Neural progenitor cell (in vitro differentiated cells): ENCODE results near the gene AP1B1. TPM values are rescaled to one million over a fixed set of nuclear protein-coding genes. Genes with fewer than 3 reads are reported as not detected.

Experiments used
- DNase-seq: peaks from one replicate; pipeline ENCODE4 v3.0.0-alpha.2; 2016; ENCODE audit warnings: low spot score
- H2AFZ ChIP-seq: fragments of 200-600 bp; sonication (generic); replicated peaks from 2 replicates; pipeline ENCODE4 v1.6.1; 2016; ENCODE audit warnings: antibody characterized with exemption
- H3F3A ChIP-seq: fragments of 200-600 bp; sonication (generic); 2 replicates; pipeline ENCODE4 v1.6.1; 2016; ENCODE audit warnings: antibody characterized with exemption, low read depth
- H3K27ac ChIP-seq: fragments of 200-600 bp; sonication (generic); 2 replicates; pipeline ENCODE4 v1.5.1; 2016; ENCODE audit warnings: mild to moderate bottlenecking
- H3K27me3 ChIP-seq: fragments of 200-600 bp; sonication (generic); 2 replicates; pipeline ENCODE4 v1.6.1; 2016; ENCODE audit warnings: mild to moderate bottlenecking, moderate library complexity
- H3K36me3 ChIP-seq: fragments of 200-600 bp; sonication (generic); 2 replicates; pipeline ENCODE4 v1.5.1; 2016
- H3K4me1 ChIP-seq: fragments of 200-600 bp; sonication (generic); 2 replicates; pipeline ENCODE4 v1.6.1; 2016; ENCODE audit warnings: mixed run types
- H3K4me2 ChIP-seq: fragments of 200-600 bp; sonication (generic); 2 replicates; pipeline ENCODE4 v1.6.1; 2016
- H3K4me3 ChIP-seq: fragments of 200-600 bp; sonication (generic); 2 replicates; pipeline ENCODE4 v1.5.1; 2016
- H3K79me2 ChIP-seq: fragments of 200-600 bp; sonication (generic); 2 replicates; pipeline ENCODE4 v1.6.1; 2016; ENCODE audit warnings: low read depth
- H3K9ac ChIP-seq: fragments of 200-600 bp; sonication (generic); 2 replicates; pipeline ENCODE4 v1.6.1; 2016
- H3K9me3 ChIP-seq: fragments of 200-600 bp; sonication (generic); 2 replicates; pipeline ENCODE4 v1.5.1; 2016; ENCODE audit warnings: low read depth
- H4K20me1 ChIP-seq: fragments of 200-600 bp; sonication (generic); 2 replicates; pipeline ENCODE4 v1.6.1; 2016; ENCODE audit warnings: low read depth
- H3K27ac Mint-ChIP-seq: 3 replicates; pipeline ENCODE4 v1.8.0; 2021; ENCODE audit warnings: mixed read lengths
- H3K27me3 Mint-ChIP-seq: 2 replicates; pipeline ENCODE4 v1.8.0; 2022; ENCODE audit warnings: low read depth, mild to moderate bottlenecking, inconsistent platforms, moderate library complexity, mixed read lengths; ENCODE audit not compliant: insufficient read depth
- H3K36me3 Mint-ChIP-seq: 3 replicates; pipeline ENCODE4 v1.8.0; 2021; ENCODE audit warnings: mixed read lengths
- H3K4me1 Mint-ChIP-seq: 3 replicates; pipeline ENCODE4 v1.8.0; 2021; ENCODE audit warnings: mixed read lengths
- H3K4me3 Mint-ChIP-seq: 3 replicates; pipeline ENCODE4 v1.8.0; 2021; ENCODE audit warnings: mild to moderate bottlenecking, moderate library complexity, mixed read lengths
- H3K9me3 Mint-ChIP-seq: 3 replicates; pipeline ENCODE4 v1.8.0; 2020; ENCODE audit warnings: mixed read lengths
- CTCF ChIP-seq: fragments of 200-600 bp; sonication (generic); IDR thresholded peaks from 2 replicates; pipeline ENCODE4 v1.5.1; 2017; ENCODE audit warnings: antibody characterized with exemption, mild to moderate bottlenecking
- EZH2 ChIP-seq: fragments of 200-600 bp; sonication (generic); IDR thresholded peaks from 2 replicates; pipeline ENCODE4 v1.6.1; 2017; ENCODE audit warnings: antibody characterized with exemption, mild to moderate bottlenecking, moderate library complexity
- EZH2phosphoT487 ChIP-seq: fragments of 200-600 bp; sonication (generic); IDR thresholded peaks from 2 replicates; pipeline ENCODE4 v1.6.1; 2017; ENCODE audit warnings: antibody characterized with exemption
- total RNA-seq: library from RNA; depleted of rRNA; stranded (reverse); fragments of >200 nt; gene quantifications from 2 replicates; pipeline ENCODE4 v1.2.3, GENCODE V29; 2015; ENCODE audit warnings: low replicate concordance

The AP1B1 gene
- total RNA-seq, 1 donor from 2014 or later: 34.7 TPM

GRCh38 chr22:29339381-29340235 lies 48.8 kb downstream of the AP1B1 start:
- Mint-ChIP-seq H3K27me3 (peaks cover 11% of the 10 kb centered on the region), H3K27ac (no peak overlapping the region), H3K4me1 (peaks cover 4% of the 10 kb centered on the region), H3K36me3 (peaks cover 32% of the 10 kb centered on the region), H3K4me3 (no peak overlapping the region), H3K9me3 (no peaks in the 10 kb centered on the region)
- H3K4me3 ChIP-seq: no peak overlapping the region
- no peak for DNase-seq
- no peaks in the 10 kb centered on the region for H3K79me2 ChIP-seq
- no peaks in the 10 kb centered on the region for H4K20me1 ChIP-seq
- no peaks in the 10 kb centered on the region for H3K27me3 ChIP-seq
- no peaks in the 10 kb centered on the region for H3K9me3 ChIP-seq
- H2AFZ ChIP-seq: no peak overlapping the region
- no peaks in the 10 kb centered on the region for H3F3A ChIP-seq
- no peak overlapping the region for H3K4me2 ChIP-seq
- H3K36me3 ChIP-seq: no peaks in the 10 kb centered on the region
- H3K4me1 ChIP-seq: no peaks in the 10 kb centered on the region
- no peak for TF ChIP-seq EZH2phosphoT487
- no peak for TF ChIP-seq EZH2
- TF ChIP-seq CTCF: no peak
- H3K9ac ChIP-seq: no peak overlapping the region
- H3K27ac ChIP-seq: no peak overlapping the region

GRCh38 chr22:29338398-29338797 lies 50.0 kb downstream of the AP1B1 start:
- no peaks in the 10 kb centered on the region for H3K4me1 ChIP-seq
- no peak for DNase-seq
- no peak overlapping the region for H3K27ac ChIP-seq
- H4K20me1 ChIP-seq: no peaks in the 10 kb centered on the region
- no peak overlapping the region for H2AFZ ChIP-seq
- no peaks in the 10 kb centered on the region for H3K36me3 ChIP-seq
- no peaks in the 10 kb centered on the region for H3K9me3 ChIP-seq
- no peak overlapping the region for H3K4me3 ChIP-seq
- no peak overlapping the region for H3K9ac ChIP-seq
- H3K27me3 Mint-ChIP-seq: peaks cover 7% of the 10 kb centered on the region
- H3K27ac Mint-ChIP-seq: peak overlapping the region; percentile 15
- no peaks in the 10 kb centered on the region for H3K9me3 Mint-ChIP-seq
- H3K4me3 Mint-ChIP-seq: no peak overlapping the region
- H3K36me3 Mint-ChIP-seq: peaks cover 35% of the 10 kb centered on the region
- peaks cover 4% of the 10 kb centered on the region for H3K4me1 Mint-ChIP-seq
- H3K79me2 ChIP-seq: no peaks in the 10 kb centered on the region
- H3K27me3 ChIP-seq: no peaks in the 10 kb centered on the region
- TF ChIP-seq EZH2phosphoT487: no peak
- H3K4me2 ChIP-seq: no peak overlapping the region
- H3F3A ChIP-seq: no peaks in the 10 kb centered on the region

- Histone ChIP-seq H4K20me1 (no peaks in the 10 kb centered on the region), H3K9me3 (no peaks in the 10 kb centered on the region), H3K4me3 (no peak overlapping the region), H3K79me2 (no peaks in the 10 kb centered on the region), H3K4me2 (no peak overlapping the region), H3K9ac (no peak overlapping the region), H2AFZ (no peak overlapping the region), H3K27ac (no peak overlapping the region), H3K4me1 (no peaks in the 10 kb centered on the region), H3K36me3 (no peaks in the 10 kb centered on the region), H3F3A (no peaks in the 10 kb centered on the region), H3K27me3 (no peaks in the 10 kb centered on the region)
- peaks cover 33% of the 10 kb centered on the region for H3K36me3 Mint-ChIP-seq
- no peak overlapping the region for H3K27ac Mint-ChIP-seq
- TF ChIP-seq EZH2phosphoT487 (no peak), CTCF (no peak), EZH2 (no peak)
- peak overlapping the region; percentile 33 for H3K4me3 Mint-ChIP-seq
- H3K27me3 Mint-ChIP-seq: peaks cover 4% of the 10 kb centered on the region
- no peaks in the 10 kb centered on the region for H3K9me3 Mint-ChIP-seq
- H3K4me1 Mint-ChIP-seq: peaks cover under 1% of the 10 kb centered on the region
- no peak for DNase-seq
These were observed 50.6 kb downstream of the AP1B1 start for GRCh38 chr22:29337631-29338284.
